ENCODE data around the gene KRIT1.

KRIT1 gene

GRCh38 chr7:92150450-92151017 is 95.2 kb downstream of the KRIT1 start:
- DNase-seq, result no peak

DNA sequence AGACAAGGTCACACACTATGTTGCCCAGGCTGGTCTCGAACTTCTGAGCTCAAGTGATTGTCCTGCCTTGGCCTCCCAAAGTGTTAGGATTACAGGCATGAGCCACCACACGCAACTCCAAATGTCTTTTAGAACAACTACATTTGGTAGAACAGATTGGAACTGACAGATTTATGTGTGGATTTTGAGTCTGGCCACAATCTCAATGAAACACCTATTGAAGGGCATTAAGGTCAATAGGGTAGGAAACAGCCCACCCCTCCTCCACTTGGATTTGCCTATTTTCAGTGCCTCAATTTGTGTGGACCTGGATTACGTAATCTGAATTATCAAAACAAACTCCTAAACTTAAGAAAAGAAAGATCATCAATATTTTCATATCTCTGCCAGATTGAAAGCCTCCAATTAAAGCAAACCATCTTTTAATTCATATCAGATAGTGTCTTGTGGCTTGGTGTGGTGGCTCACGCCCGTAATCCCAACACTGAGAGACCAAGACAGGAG is 95.9 kb downstream of the KRIT1 start:
- no peak for DNase-seq
